Measurements from ENCODE around the gene EIF4G3. TPM values are rescaled to one million over a fixed set of nuclear protein-coding genes. Genes with fewer than 3 reads are reported as not detected.
A peak's percentile ranks its signal among the peaks of the same experiment; 100 is the strongest.
"Not testable (repeated sequence)": the region's sequence is repeated elsewhere in the genome, so short reads cannot be mapped to it uniquely, and the experiment has no call there.

EIF4G3 gene
- total and polyA plus RNA-seq, 2 donors (not counting 3 experiments of a cell fraction or from before 2014, with no cell fraction given), result 40.7 to 78.5 TPM

DNA sequence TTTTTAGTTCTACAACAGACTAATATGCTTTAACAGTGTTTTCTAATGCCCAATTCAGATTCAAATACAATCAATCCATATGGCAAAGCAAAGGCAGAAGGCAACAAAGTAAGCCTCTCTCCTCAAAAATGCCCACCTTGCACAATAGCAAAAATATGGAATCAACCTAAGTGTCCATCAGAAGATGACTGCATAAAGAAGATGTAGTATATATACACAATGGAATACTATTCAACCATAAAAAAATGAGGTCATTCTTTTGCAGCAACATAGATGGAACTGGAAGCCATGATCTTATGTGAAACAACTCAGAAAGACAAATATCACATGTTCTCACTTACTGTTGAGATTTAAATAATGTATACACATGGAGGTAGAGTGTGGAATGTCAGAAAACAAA is 80.7 kb downstream of the EIF4G3 start:
- Histone ChIP-seq H3K9me1 (replicated peaks; ENCODE audit: control insufficient read depth, extremely low read depth, insufficient read depth, low read length) (no peaks in the 10 kb centered on the region), H3K79me2 (ENCODE audit: control insufficient read depth, insufficient read depth, low read length) (peaks cover 32% of the 10 kb centered on the region), H3K27ac (ENCODE audit: insufficient read depth, low read depth, low read length) (no peak overlapping the region), H3K27me3 (ENCODE audit: control insufficient read depth in 2 of 2, insufficient read depth in 2 of 2, low read length in 2 of 2) (no peaks in the 10 kb centered on the region), H4K20me1 (replicated peaks; ENCODE audit: control insufficient read depth, extremely low read depth, insufficient read depth, low read length) (no peaks in the 10 kb centered on the region), H3K4me2 (ENCODE audit: insufficient read depth, low read length) (no peak overlapping the region), H3K4me3 (replicated peaks in 1 of 3; ENCODE audit: insufficient read depth in 1 of 3, low read depth in 1 of 3, low read length in 3 of 3) (no peak overlapping the region), H3K9me3 (replicated peaks; ENCODE audit: control insufficient read depth, insufficient read depth, low read length) (no peaks in the 10 kb centered on the region), H3K4me1 (ENCODE audit: control insufficient read depth, extremely low read depth, insufficient read depth, low read length) (peaks cover 23% of the 10 kb centered on the region), H3K36me3 (ENCODE audit: control insufficient read depth in 2 of 2, extremely low read depth in 1 of 2, insufficient read depth in 2 of 2, low read length in 2 of 2) (no peaks in the 10 kb centered on the region), H2AFZ (ENCODE audit: low read depth, low read length) (no peak overlapping the region), H3K9ac (replicated peaks; ENCODE audit: extremely low read depth, insufficient read depth, low read length) (no peak overlapping the region)
- no peak for FAIRE-seq
- BruUV-seq (replicated peaks), result no TSS peak
- intact Hi-C loops (cut with micrococcal nuclease), result no loop called here
- no peak for TF ChIP-seq FOS (IDR thresholded peaks at IDR 0.05; ENCODE audit: borderline replicate concordance, insufficient read depth, low read length)
- TF ChIP-seq GATA2 (IDR thresholded peaks at IDR 0.05; ENCODE audit: insufficient read depth, insufficient read length, low read depth, low read length), result no peak
- TF ChIP-seq JUN (IDR thresholded peaks at IDR 0.05; ENCODE audit: borderline replicate concordance, insufficient read depth, insufficient read length, low read depth), result peak; percentile 7
- TF ChIP-seq POLR2AphosphoS5 (IDR thresholded peaks at IDR 0.05; ENCODE audit: insufficient read depth, low read depth, low read length), result no peak
- TF ChIP-seq, protein P1, sequence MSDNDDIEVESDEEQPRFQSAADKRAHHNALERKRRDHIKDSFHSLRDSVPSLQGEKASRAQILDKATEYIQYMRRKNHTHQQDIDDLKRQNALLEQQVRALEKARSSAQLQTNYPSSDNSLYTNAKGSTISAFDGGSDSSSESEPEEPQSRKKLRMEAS (IDR thresholded peaks at IDR 0.05; ENCODE audit: insufficient read depth, insufficient read length), result no peak
- dilution Hi-C loops (cut with MboI; ENCODE audit: extremely low pct_ligation_motif_present, low sequenced_read_pairs), result no loop called here
- ChIA-PET CTCF (no interaction called here), POLR2A (no interaction called here)
- no peak for DNase-seq (ENCODE audit: low read depth, low spot score)

DNA sequence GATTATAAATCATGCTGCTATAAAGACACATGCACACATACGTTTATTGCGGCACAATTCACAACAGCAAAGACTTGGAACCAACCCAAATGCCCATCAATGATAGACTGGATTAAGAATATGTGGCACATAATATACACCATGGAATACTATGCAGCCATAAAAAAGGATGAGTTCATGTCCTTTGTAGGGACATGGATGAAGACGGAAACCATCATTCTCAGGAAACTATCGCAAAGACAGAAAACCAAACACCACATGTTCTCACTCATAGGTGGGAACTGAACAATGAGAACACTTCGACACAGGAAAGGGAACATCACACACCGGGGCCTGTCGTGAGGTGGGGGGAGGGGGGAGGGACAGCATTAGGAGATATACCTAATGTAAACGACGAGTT is 82.4 kb downstream of the EIF4G3 start:
- intact Hi-C loops (cut with micrococcal nuclease), result loop anchor here (5.0 kb wide), 1 partner anchor 72 kb away; no protein-coding TSS in a partner anchor
- H3K9me3 ChIP-seq (replicated peaks; ENCODE audit: control insufficient read depth, insufficient read depth, low read length); DNase-seq (ENCODE audit: low read depth, low spot score); dilution Hi-C loops (cut with MboI; ENCODE audit: extremely low pct_ligation_motif_present, low sequenced_read_pairs); H4K20me1 ChIP-seq (replicated peaks; ENCODE audit: control insufficient read depth, extremely low read depth, insufficient read depth, low read length); H3K27me3 ChIP-seq (ENCODE audit: control insufficient read depth in 2 of 2, insufficient read depth in 2 of 2, low read length in 2 of 2); FAIRE-seq; H3K9ac ChIP-seq (replicated peaks; ENCODE audit: extremely low read depth, insufficient read depth, low read length); POLR2A ChIA-PET; BruUV-seq (replicated peaks); H3K4me2 ChIP-seq (ENCODE audit: insufficient read depth, low read length); H3K27ac ChIP-seq (ENCODE audit: insufficient read depth, low read depth, low read length); H3K9me1 ChIP-seq (replicated peaks; ENCODE audit: control insufficient read depth, extremely low read depth, insufficient read depth, low read length); CTCF ChIA-PET; H3K36me3 ChIP-seq (ENCODE audit: control insufficient read depth in 2 of 2, extremely low read depth in 1 of 2, insufficient read depth in 2 of 2, low read length in 2 of 2); H3K4me3 ChIP-seq (replicated peaks in 1 of 3; ENCODE audit: insufficient read depth in 1 of 3, low read depth in 1 of 3, low read length in 3 of 3); H2AFZ ChIP-seq (ENCODE audit: low read depth, low read length): not testable (repeated sequence)
- peaks cover 29% of the 10 kb centered on the region for H3K4me1 ChIP-seq (ENCODE audit: control insufficient read depth, extremely low read depth, insufficient read depth, low read length)
- peaks cover 36% of the 10 kb centered on the region for H3K79me2 ChIP-seq (ENCODE audit: control insufficient read depth, insufficient read depth, low read length)

- H3K27me3 ChIP-seq (ENCODE audit: control insufficient read depth in 2 of 2, insufficient read depth in 2 of 2, low read length in 2 of 2); DNase-seq (ENCODE audit: low read depth, low spot score); H4K20me1 ChIP-seq (replicated peaks; ENCODE audit: control insufficient read depth, extremely low read depth, insufficient read depth, low read length); H3K4me3 ChIP-seq (replicated peaks in 1 of 3; ENCODE audit: insufficient read depth in 1 of 3, low read depth in 1 of 3, low read length in 3 of 3); POLR2A ChIA-PET; H3K27ac ChIP-seq (ENCODE audit: insufficient read depth, low read depth, low read length); H3K9ac ChIP-seq (replicated peaks; ENCODE audit: extremely low read depth, insufficient read depth, low read length); CTCF ChIA-PET; FAIRE-seq; H3K9me3 ChIP-seq (replicated peaks; ENCODE audit: control insufficient read depth, insufficient read depth, low read length); H3K36me3 ChIP-seq (ENCODE audit: control insufficient read depth in 2 of 2, extremely low read depth in 1 of 2, insufficient read depth in 2 of 2, low read length in 2 of 2); dilution Hi-C loops (cut with MboI; ENCODE audit: extremely low pct_ligation_motif_present, low sequenced_read_pairs); H3K4me2 ChIP-seq (ENCODE audit: insufficient read depth, low read length); H3K9me1 ChIP-seq (replicated peaks; ENCODE audit: control insufficient read depth, extremely low read depth, insufficient read depth, low read length); BruUV-seq (replicated peaks); H2AFZ ChIP-seq (ENCODE audit: low read depth, low read length): not testable (repeated sequence)
- peaks cover 35% of the 10 kb centered on the region for H3K79me2 ChIP-seq (ENCODE audit: control insufficient read depth, insufficient read depth, low read length)
- intact Hi-C loops (cut with micrococcal nuclease), result loop anchor here (5.0 kb wide), 1 partner anchor 71 kb away; no protein-coding TSS in a partner anchor
- peaks cover 28% of the 10 kb centered on the region for H3K4me1 ChIP-seq (ENCODE audit: control insufficient read depth, extremely low read depth, insufficient read depth, low read length)
These were observed 83.3 kb downstream of the EIF4G3 start for GRCh38 chr1:21093271-21093958.

All from endothelial cell of umbilical vein (primary cell).